ENCODE measurements around the gene C1orf159.

- no peak for TF ChIP-seq POLR2A (IDR thresholded peaks at IDR 0.05; ENCODE audit: low read length)
- no peak for TF ChIP-seq GATA1 (IDR thresholded peaks at IDR 0.05; ENCODE audit: low read depth, low read length)
Measured at GRCh38 chr1:1043411-1043810, 72.5 kb downstream of the C1orf159 start.

Data from erythroblast (primary cell).